GM19372 (cell line): Measurements from ENCODE around the gene RTN4IP1.
"Not testable (repeated sequence)": the region's sequence is repeated elsewhere in the genome, so short reads cannot be mapped to it uniquely, and the experiment has no call there.

ENCODE experiments used
- ATAC-seq: cut with Tn5 transposase; IDR thresholded peaks from one replicate; pipeline ENCODE4 v1.9.1; 2021; ENCODE audit warnings: mild to moderate bottlenecking, low read depth, moderate library complexity; ENCODE audit not compliant: unreplicated experiment

RTN4IP1 gene

DNA sequence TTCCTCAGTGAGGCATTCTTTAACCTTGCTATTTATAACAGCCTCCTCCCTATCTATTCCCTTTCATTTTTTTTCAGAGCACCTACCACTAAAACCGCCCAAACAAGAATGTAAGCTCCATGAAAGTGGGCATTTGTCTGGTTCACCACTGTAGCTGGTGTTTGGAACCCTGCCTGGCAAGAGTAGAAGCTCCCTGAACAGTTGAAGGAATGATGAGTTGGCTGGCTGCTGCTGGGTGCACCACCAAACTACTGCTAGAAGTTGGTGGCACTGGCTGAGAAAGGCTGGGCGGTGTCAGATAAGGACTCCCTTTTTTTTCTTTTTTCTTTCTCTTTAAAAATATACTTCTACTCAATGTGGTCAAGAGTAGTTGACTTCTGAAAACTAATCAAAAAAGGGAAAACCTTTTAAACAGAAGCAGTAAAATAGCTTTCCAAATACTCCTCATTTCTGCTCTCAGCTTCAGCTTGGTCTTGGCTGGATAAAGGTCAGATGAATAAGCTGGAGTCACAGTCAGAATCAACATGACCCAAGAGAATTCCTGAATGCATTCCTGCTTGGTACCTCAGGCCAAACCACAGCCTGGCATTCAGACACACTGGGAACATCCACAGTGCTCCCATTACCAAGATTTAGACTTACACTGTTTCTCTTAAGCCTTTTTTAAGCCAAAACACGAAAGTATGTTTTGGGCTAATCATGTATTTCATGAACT, 38.0 kb downstream of the RTN4IP1 start:
- no peak for ATAC-seq

DNA sequence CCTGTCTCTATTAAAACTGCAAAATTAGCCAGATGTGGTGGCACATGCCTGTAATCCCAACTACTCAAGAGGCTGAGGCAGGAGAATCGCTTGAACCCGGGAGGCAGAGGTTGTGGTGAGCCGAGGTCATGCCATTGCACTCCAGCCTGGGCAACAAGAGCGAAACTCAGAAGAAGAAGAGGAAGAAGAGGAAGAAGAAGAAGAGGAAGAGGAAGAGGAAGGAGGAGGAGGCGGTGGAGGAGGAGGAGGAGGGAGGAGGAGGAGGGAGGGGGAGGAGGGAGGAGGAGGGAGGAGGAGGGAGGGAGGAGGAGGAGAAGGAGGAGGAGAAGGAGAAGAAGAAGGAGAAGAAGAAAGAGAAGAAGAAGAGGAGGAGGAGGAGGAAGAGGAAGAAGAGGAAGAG, 40.4 kb downstream of the RTN4IP1 start:
- ATAC-seq, result not testable (repeated sequence)

DNA sequence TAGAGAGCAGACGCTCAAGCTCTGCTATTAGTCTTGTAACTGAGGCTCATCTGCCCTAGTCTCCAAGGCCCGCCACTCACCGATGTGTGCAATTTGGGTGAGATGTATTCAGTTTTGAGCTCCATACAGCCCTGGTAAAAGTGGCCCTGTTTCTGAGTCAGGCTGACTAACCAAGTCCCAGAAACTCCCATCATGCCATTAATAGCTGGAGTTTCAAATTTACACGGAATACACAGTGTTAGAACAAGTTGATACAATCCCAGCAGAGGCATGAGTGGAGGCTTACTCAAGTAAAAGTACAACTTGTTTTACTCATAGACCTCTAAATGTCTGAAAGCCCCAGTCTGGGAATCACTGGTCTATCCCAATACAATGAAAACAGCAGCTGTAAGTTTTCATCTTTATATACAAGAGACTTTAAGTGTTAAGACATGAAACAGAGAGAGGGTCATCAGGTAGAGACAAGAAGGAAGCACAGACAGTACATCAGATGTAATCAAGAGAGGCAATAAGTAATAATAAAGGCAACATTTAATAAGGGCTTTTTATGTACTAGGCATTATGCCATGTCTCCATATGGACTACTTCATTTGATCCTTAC, 42.4 kb downstream of the RTN4IP1 start:
- no peak for ATAC-seq

DNA sequence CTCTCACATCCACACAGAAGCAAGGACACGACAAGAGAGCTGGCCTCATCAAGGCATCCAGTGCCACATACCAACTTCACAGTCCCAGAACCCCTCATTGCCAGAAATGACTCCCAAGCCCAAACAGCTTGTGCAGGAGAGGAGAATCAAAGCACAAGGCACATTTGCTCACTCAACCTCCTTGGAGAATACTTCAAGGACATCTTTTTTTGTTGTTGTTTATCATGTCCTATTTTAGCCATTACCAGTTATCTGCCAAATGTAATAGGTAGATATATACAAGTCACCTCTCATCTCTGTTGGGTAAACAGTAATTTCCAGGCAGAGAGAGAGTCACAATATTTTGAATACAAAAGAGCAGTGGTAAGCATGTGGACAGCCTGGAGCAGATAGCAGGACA, 47.8 kb downstream of the RTN4IP1 start:
- ATAC-seq, result no peak

DNA sequence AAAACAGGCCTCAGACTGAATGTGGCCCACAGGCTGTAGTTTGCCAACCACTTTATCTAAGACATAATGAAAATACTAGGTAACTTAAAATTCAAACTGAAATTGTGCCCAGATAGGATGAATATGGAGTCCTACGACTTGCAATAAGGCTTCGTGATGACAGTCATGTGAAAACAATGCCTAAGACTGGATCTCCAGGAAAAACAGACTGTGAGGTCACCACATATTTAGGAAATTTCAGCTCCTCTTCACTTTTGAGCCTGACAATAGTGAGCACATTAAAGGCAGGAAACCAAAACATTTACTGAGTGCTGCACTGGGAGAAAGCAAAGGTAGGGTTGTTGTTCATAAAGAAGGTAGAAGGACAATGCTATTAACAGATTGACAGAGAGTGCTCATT, 50.0 kb downstream of the RTN4IP1 start:
- no peak for ATAC-seq

DNA sequence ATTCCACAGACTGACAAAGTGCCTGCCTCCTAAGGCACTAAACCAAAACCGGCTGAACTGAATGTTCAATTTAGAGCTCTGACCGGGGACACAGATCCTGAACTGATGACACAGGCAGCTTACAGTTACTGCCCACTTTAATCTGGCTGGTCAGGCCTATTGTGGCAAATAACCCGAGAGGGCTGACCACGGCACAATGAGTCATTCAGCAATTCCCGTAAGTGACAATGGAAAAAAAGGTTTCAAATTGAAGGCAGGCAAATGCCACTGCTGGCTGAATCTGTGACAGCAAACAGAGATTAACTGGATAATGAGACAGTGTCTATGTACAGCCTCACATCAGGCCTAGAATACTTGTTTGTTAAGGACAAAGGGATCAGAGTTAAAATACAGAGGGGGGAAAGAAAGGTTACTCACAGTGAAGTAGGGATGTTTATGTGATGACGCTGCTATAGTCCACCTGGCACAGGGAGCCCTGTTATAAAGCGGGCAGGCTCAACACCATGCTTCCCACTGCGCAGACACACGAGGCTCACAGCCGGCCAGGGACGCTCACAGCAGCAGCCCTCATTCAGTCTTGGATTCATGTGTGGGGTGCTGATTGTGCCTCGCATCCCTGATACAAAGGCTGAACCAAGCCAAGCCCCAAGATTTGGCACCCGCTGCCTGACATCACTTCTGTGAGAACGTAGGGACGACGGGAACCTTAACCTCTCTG, 54.4 kb downstream of the RTN4IP1 start:
- no peak for ATAC-seq

DNA sequence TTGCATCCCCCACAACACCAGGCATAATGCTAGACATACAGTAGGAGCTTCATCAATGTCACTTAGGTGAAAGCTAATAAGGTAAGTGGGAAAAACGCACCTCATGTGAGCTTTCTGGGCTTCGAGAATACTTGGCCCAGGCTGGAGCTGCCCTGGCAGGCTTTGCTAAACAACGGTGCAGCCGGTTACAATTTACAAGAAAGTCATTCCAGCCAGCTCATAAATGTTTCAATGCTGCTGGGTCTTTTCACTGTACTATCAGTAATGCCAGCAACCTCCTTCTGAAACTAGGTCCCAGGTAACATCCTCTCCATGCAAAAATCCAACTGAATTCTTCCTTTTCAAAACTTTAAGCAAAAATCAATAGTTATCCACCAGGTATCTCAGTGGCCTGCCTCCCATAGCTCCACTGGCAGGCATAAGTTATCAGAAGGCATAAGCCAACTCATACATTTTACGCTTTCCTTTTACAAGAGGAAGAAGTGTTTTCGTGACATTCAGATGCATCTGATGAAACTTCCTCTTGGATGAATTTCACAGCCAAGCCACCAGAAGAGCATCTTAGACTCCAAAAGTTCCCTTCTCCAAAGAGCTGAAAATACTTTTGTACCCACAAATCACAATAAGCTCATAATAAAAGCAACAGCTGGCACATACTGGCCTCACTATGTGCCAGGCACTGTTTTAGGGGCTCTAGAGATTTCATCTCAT, 56.3 kb downstream of the RTN4IP1 start:
- no peak for ATAC-seq

DNA sequence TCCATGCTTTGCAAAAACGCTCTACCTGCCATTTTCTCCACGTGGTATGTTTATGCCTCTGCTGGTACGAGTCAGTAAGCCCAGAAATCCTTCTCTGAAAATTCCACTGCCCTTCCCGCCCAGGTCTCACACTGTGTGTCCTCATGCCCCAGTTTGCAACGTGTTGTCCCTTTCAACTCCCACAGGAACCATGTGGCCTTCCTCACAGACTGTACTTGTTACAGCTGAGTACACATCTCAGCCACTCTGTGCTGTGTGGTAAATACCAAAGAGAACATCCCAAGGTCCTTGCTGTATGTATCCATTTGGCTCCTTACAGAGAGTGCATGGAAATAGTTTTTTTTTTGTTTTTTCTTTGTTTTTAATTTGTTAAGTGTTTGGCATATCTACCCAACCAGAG, 56.9 kb downstream of the RTN4IP1 start:
- ATAC-seq, result no peak

DNA sequence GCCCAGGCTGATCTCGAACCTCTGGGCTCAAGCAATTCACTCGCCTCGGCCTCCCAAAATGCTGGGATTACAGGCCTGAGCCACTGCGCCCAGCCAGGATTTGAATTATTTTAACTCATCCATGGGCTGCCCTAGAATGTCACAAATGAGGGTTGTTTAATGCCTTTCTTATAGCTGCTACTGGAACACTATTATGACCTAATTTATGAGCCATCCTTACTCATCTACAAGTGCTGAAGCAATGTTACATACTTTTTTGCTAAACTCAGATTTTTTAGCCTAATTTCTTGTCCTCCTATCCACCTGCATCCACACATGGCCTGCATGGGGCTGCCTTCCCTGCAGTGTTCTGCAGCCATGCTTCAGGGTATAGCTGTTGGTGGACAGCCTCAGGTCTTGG, 59.9 kb downstream of the RTN4IP1 start:
- no peak for ATAC-seq

DNA sequence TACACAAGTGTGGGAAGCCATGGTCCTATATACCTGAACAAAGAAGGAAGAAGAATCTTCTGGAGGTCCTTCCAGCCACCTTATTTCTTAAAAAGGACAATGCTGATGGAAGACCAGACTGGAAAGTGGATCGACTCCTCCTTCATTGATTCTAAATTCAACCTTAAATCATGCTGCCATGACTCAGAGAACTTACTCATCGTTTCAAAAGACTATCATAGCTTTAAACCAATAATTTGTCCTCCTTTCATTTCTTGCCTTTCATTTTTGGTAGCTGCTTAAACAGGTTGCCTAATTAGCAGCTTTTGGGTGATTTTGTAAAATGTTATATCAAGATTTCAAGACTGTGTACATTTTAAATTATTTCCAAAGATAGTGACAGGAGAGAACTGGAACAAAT, 60.8 kb downstream of the RTN4IP1 start:
- no peak for ATAC-seq

DNA sequence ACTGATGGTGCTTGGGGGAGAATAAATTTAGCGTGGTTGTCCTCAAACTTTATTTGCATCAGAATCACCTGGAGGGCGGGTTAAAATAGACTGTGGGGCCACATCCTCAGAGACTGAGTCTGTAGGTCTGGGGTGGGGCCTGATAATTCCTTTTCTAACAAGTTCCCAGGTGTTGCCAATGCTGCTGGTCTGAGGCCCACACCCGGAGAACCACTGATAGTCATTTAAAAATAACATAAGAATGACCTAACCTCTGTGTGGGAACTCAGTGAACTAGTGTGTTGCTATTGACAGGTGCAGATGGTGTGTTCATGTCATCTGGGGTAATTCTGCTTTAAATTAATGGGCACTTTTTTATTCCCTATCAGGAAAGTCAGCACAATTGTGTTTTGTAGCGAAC, 64.8 kb downstream of the RTN4IP1 start:
- no peak for ATAC-seq

DNA sequence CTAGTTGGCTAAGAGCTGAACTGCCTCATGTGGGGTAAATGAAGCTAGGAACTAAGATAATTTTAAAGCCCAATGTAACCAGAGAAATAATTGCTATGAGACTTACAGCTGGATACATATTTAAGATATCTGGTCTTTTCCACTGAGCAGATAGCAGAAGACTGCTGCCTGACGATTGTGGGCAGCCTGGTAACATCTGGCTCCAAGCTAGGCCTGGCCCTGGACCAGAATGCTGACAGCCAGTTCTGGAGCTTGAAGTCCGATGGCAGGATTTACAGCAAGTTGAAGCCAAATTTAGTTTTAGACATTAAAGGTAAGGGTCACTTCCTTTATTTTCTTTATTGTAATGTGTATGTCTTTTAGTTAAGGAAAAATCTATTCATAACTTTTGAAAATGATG, 65.7 kb downstream of the RTN4IP1 start:
- no peak for ATAC-seq

DNA sequence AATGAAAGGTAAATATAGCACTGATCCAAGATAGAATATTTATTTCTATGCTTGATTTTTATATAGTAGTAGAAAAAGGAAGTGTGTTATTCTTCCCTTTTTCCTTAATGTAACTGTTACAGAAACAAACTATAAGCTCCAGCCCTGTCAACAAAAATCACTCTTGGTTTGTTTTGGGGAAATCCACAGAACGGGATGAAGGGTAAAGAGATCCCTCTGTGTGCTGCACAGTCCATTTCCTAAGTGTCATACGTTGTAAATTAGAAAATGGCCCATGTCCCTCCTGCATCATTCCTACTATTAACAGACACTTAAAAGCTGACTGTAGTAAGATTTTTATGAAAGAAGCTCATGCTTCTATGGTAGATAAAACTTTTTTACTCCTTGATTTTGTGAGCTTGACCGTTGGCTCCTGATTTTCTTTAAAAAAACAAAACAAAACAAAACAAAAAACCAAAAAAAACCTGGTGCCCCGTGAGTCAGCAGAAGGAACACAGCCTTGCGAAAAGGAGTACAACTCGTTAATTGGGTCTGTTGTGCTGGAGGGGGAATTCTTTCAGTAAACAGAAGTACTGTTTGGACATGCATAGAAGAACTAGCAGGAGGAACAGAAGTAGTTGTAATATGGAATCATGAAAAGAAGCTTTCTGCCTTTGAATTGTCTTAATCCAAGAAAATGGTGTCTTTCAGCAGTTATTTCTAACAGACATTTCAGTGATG, 67.5 kb downstream of the RTN4IP1 start:
- ATAC-seq, result no peak

DNA sequence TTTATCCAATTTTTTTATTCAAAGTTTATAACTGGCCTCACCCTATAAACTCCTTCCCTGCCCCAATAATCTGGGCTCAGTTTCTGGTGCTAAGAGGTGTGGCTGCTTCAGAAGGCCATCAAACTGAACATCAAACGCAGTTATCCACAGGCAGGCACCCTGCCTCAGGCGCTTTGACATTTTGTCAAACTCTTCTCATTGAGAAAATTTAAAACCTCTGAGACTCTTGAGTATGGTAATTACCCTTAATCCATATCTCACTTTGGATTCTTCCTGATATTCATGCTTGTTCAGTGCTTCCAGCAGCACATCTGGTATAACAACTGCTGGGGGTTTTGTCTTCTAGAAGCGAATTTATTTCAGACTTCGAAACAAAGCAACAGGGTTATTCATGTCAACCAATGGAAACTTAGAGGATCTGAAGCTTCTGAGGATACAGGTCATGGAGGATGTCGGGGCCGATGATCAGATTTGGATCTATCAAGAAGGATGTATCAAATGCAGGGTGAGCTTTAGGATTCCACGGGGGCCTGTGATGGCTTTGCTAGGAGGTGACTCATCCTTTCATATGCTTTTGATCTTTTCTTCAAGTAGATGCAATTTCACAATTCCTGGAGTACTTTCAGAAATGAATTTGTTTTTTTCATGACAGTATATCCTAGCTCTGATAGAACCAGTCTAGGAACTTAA, 68.2 kb downstream of the RTN4IP1 start:
- ATAC-seq, result no peak

DNA sequence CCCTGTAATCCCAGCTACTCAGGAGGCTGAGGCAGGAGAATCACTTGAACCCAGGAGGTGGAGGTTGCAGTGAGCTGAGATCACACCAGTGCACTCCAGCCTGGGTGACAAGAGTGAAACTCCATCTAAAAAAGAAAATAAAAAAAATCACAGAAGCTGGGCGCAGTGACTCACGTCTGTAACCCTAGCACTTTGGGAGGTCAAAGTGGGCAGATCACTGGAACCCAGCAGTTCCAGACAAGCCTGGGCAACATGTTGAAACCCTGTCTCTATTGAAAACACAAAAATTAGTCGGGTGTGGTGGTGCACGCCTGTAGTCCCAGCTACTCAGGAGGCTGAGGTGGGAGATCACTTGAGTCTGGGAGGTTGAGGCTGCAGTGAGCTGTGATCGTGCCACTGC, 69.6 kb downstream of the RTN4IP1 start:
- ATAC-seq, result not testable (repeated sequence)

DNA sequence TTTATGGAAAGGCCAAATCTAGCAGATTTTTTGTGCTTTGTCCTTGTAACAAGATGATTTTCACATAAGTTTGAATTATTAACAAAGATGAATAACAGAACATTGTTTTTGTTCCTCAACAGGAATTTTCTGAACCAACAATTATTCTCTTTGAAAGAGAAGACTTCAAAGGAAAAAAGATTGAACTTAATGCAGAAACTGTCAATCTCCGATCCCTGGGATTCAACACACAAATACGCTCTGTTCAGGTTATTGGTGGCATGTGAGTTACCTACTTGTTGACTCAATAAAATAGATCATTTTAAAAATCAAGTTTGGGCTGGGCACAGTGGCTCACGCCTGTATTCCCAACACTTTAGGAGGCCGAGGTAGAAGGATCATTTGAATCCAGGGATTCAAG, 70.9 kb downstream of the RTN4IP1 start:
- no peak for ATAC-seq

DNA sequence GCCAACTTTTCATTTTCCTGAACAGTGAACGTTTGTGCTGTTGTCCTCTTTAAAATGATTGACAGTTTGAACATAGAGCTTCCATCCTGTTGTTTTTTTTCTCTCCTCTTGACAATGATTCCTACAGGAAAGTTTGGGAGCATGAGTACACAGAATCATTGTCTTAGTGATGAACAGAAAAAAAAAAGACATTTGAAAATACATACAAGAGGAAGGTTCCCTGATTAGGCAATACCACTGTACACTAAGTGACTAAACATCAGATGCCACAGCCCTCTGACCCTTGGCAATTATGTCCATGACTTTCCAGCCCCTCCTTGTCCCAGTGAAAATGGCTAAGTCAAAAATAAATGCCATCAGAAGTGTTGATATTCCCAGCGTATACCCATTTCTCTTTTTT, 71.5 kb downstream of the RTN4IP1 start:
- no peak for ATAC-seq

DNA sequence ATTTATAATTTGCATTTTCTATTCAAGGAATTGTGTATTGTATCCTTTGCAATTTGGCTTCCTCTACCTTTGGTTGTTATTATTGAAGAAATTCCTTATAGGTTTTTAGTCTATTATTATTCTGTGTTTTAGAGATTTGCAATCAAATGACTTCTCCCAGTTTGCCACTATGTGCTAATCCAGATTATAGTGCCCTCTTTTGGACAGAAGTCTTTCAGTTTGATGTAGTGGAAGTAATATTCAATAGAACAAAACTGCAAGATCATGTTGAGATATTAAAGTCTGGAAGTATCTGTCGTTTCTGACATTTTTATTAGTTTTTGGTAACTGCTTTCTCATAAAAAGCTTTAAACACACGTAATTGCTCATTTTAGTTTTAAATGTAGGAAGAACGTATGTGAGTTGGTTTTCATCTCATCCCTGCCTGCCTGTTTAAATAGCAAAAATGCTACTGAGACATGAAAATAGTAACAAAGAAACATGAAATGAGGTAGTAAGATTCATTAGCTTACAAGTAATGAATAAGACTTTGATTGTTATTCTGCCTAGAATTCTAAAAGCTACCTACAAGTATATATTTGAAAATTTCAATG, 72.8 kb downstream of the RTN4IP1 start:
- ATAC-seq, result no peak

DNA sequence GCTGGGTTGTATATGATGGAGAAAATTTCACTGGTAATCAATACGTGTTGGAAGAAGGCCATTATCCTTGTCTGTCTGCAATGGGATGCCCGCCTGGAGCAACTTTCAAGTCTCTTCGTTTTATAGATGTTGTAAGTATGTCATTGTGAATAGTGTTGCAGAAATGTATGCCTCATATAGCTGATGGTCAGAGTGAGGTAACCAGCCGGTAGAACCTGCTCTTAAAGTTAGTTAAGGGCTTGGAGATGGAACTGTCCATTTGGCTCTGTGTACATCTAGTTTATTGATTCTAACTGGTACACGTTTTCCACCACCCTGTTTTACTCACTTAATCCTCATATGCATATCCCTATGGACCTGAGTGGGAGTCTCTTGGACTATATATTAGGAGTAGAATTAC, 73.5 kb downstream of the RTN4IP1 start:
- no peak for ATAC-seq

DNA sequence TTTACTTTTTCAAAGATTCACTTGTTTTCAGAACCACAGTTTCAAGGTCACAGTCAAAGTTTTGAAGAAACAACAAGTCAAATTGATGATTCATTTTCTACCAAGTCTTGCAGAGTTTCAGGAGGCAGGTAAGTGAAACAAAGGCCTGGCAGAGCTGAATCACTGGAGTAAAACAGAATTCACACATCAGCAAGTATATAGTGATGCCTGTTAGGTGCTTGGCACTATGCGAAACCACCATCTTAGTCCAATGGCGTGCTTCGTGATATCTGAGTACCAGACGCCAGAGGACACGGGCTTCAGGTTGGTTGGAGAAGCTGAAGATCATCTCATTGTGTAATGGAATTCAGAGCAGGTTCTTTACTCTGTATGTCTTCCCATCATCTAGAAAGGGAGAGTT, 75.9 kb downstream of the RTN4IP1 start:
- ATAC-seq, result no peak
